ENCODE data around the gene STEAP1B. TPM values are rescaled to one million over a fixed set of nuclear protein-coding genes. Genes with fewer than 3 reads are reported as not detected.
"Not testable (repeated sequence)": the region's sequence is repeated elsewhere in the genome, so short reads cannot be mapped to it uniquely, and the experiment has no call there.

STEAP1B gene
- total RNA-seq, 6 experiments from 2014 or later: 36.6 to 101 (median 92.6) TPM

GRCh38 chr7:22544245-22544644, 44.3 kb upstream of the STEAP1B start:
- no peak overlapping the region for H3K4me3 Mint-ChIP-seq
- peaks cover 16% of the 10 kb centered on the region for H3K27me3 Mint-ChIP-seq (ENCODE audit: insufficient read depth)
- H3K9me3 Mint-ChIP-seq: no peaks in the 10 kb centered on the region

GRCh38 chr7:22543169-22543568, 43.2 kb upstream of the STEAP1B start:
- H3K9me3 Mint-ChIP-seq: no peaks in the 10 kb centered on the region

More at GRCh38 chr7:22544245-22544644, 44.3 kb upstream of the STEAP1B start:
- no peak for DNase-seq
- H3K36me3 Mint-ChIP-seq (ENCODE audit: low read depth): no peaks in the 10 kb centered on the region
- TF ChIP-seq CTCF (IDR thresholded peaks at IDR 0.05): no peak
- H3K4me1 Mint-ChIP-seq (ENCODE audit: low read depth): peaks cover 2% of the 10 kb centered on the region
- no peak overlapping the region for H3K27ac Mint-ChIP-seq

GRCh38 chr7:22542669-22543068, 42.7 kb upstream of the STEAP1B start:
- no peaks in the 10 kb centered on the region for H3K4me1 Mint-ChIP-seq (ENCODE audit: low read depth)
- H3K27ac Mint-ChIP-seq: no peak overlapping the region
- no peak for DNase-seq
- no peaks in the 10 kb centered on the region for H3K9me3 Mint-ChIP-seq
- peaks cover 16% of the 10 kb centered on the region for H3K27me3 Mint-ChIP-seq (ENCODE audit: insufficient read depth)
- H3K36me3 Mint-ChIP-seq (ENCODE audit: low read depth): no peaks in the 10 kb centered on the region
- H3K4me3 Mint-ChIP-seq: no peak overlapping the region
- TF ChIP-seq CTCF (IDR thresholded peaks at IDR 0.05): no peak

More at GRCh38 chr7:22543169-22543568, 43.2 kb upstream of the STEAP1B start:
- Mint-ChIP-seq H3K4me3 (no peak overlapping the region), H3K27ac (no peak overlapping the region), H3K27me3 (ENCODE audit: insufficient read depth) (peaks cover 16% of the 10 kb centered on the region), H3K4me1 (ENCODE audit: low read depth) (no peaks in the 10 kb centered on the region), H3K36me3 (ENCODE audit: low read depth) (no peaks in the 10 kb centered on the region)
- DNase-seq: no peak
- no peak for TF ChIP-seq CTCF (IDR thresholded peaks at IDR 0.05)

GRCh38 chr7:22542254-22542653, 42.3 kb upstream of the STEAP1B start:
- no peaks in the 10 kb centered on the region for H3K9me3 Mint-ChIP-seq
- TF ChIP-seq CTCF (IDR thresholded peaks at IDR 0.05): no peak
- H3K4me1 Mint-ChIP-seq (ENCODE audit: low read depth): no peaks in the 10 kb centered on the region
- H3K36me3 Mint-ChIP-seq (ENCODE audit: low read depth): no peaks in the 10 kb centered on the region
- no peak overlapping the region for H3K27ac Mint-ChIP-seq
- peaks cover 16% of the 10 kb centered on the region for H3K27me3 Mint-ChIP-seq (ENCODE audit: insufficient read depth)
- no peak for DNase-seq
- H3K4me3 Mint-ChIP-seq: no peak overlapping the region

GRCh38 chr7:22541789-22542188, 41.8 kb upstream of the STEAP1B start:
- Mint-ChIP-seq H3K36me3 (ENCODE audit: low read depth) (no peaks in the 10 kb centered on the region), H3K27ac (no peak overlapping the region), H3K4me3 (no peak overlapping the region), H3K27me3 (ENCODE audit: insufficient read depth) (peaks cover 17% of the 10 kb centered on the region), H3K9me3 (no peaks in the 10 kb centered on the region), H3K4me1 (ENCODE audit: low read depth) (no peaks in the 10 kb centered on the region)
- no peak for TF ChIP-seq CTCF (IDR thresholded peaks at IDR 0.05)
- no peak for DNase-seq

- H3K27me3 Mint-ChIP-seq (ENCODE audit: insufficient read depth); H3K36me3 Mint-ChIP-seq (ENCODE audit: low read depth); H3K27ac Mint-ChIP-seq; H3K9me3 Mint-ChIP-seq; DNase-seq; H3K4me3 Mint-ChIP-seq: not testable (repeated sequence)
- H3K4me1 Mint-ChIP-seq (ENCODE audit: low read depth): peaks cover 11% of the 10 kb centered on the region
Measured at GRCh38 chr7:22528537-22528936, 28.5 kb upstream of the STEAP1B start.

GRCh38 chr7:22524353-22524947, 24.5 kb upstream of the STEAP1B start:
- Mint-ChIP-seq H3K4me3 (peak overlapping the region; percentile 54; the same call in 1 of the 2 replicates), H3K4me1 (ENCODE audit: low read depth) (peaks cover 13% of the 10 kb centered on the region)
- H3K27me3 Mint-ChIP-seq (ENCODE audit: insufficient read depth); DNase-seq; H3K9me3 Mint-ChIP-seq; H3K36me3 Mint-ChIP-seq (ENCODE audit: low read depth); H3K27ac Mint-ChIP-seq: not testable (repeated sequence)
